Posterior cingulate gyrus (tissue), 11 donors: ENCODE data around the gene TBRG4.

Experiments used
- DNase-seq, 10 donors: peaks; one replicate each; pipeline versions ENCODE4 v3.0.0 to v3.0.0-alpha.2; 2020 to 2021; ENCODE audit warnings: mixed read lengths in 3 of 10
- intact Hi-C: fragments of 100-400 bp; cut with DNase I; formaldehyde crosslinking; loops from one replicate; pipeline ENCODE4 v1.15.1; 2023

The TBRG4 gene

GRCh38 chr7:45080958-45081669 is 30.4 kb downstream of the TBRG4 start:
- peak in 1 of 10 donors; percentile 52 for DNase-seq
- intact Hi-C loops: loop anchor here (10.0 kb wide), 1 partner anchor 54 kb away; no protein-coding TSS in a partner anchor

- intact Hi-C loops: loop anchor here (10.0 kb wide), 1 partner anchor 54 kb away; no protein-coding TSS in a partner anchor
- peak in 2 of 10 donors; percentile 72 to 80 for DNase-seq
Observed at GRCh38 chr7:45080265-45080957, 31.1 kb downstream of the TBRG4 start.

GRCh38 chr7:45078125-45078681 is 33.3 kb downstream of the TBRG4 start:
- intact Hi-C loops: loop anchor here (10.0 kb wide), 1 partner anchor 193 kb away; the partner anchor contains the start of gene PURB
- DNase-seq: no peak

- intact Hi-C loops: loop anchor here (10.0 kb wide), 1 partner anchor 193 kb away; the partner anchor contains the start of gene PURB
Observed at GRCh38 chr7:45077579-45077978, 33.9 kb downstream of the TBRG4 start.

GRCh38 chr7:45076946-45077345 is 34.6 kb downstream of the TBRG4 start:
- intact Hi-C loops: loop anchor here (10.0 kb wide), 1 partner anchor 192 kb away; the partner anchor contains the start of gene PURB
- DNase-seq: no peak

More at GRCh38 chr7:45077579-45077978, 33.9 kb downstream of the TBRG4 start:
- no peak for DNase-seq

- intact Hi-C loops: loop anchor here (10.0 kb wide), 1 partner anchor 191 kb away; the partner anchor contains the start of gene PURB
- peak in 3 of 10 donors; percentile 10 to 81 (median 33) for DNase-seq
Observed at GRCh38 chr7:45075871-45076796, 35.4 kb downstream of the TBRG4 start.

GRCh38 chr7:45075355-45075644 is 36.2 kb downstream of the TBRG4 start:
- DNase-seq: no peak
- intact Hi-C loops: loop anchor here (10.0 kb wide), 1 partner anchor 190 kb away; the partner anchor contains the start of gene PURB

GRCh38 chr7:45074528-45075354 is 36.8 kb downstream of the TBRG4 start:
- DNase-seq: peak in 1 of 10 donors; percentile 74
- intact Hi-C loops: loop anchor here (10.0 kb wide), 1 partner anchor 190 kb away; the partner anchor contains the start of gene PURB

GRCh38 chr7:45073786-45074527 is 37.5 kb downstream of the TBRG4 start:
- intact Hi-C loops: loop anchor here (10.0 kb wide), 1 partner anchor 189 kb away; the partner anchor contains the start of gene PURB
- DNase-seq: peak in 8 of 10 donors; percentile 43 to 94 (median 60)

- peak in 8 of 10 donors; percentile 37 to 95 (median 76) for DNase-seq
- intact Hi-C loops: loop anchor here (10.0 kb wide), 1 partner anchor 188 kb away; the partner anchor contains the start of gene PURB
Observed at GRCh38 chr7:45073031-45073785, 38.3 kb downstream of the TBRG4 start.

- DNase-seq: peak in 1 of 10 donors; percentile 77
- intact Hi-C loops: loop anchor here (10.0 kb wide), 1 partner anchor 188 kb away; the partner anchor contains the start of gene PURB
Observed at GRCh38 chr7:45072131-45073030, 39.1 kb downstream of the TBRG4 start.

GRCh38 chr7:45071528-45071927 is 40.0 kb downstream of the TBRG4 start:
- intact Hi-C loops: loop anchor here (10.0 kb wide), 1 partner anchor 187 kb away; the partner anchor contains the start of gene PURB

GRCh38 chr7:45070254-45070642 is 41.2 kb downstream of the TBRG4 start:
- no peak for DNase-seq
- intact Hi-C loops: loop anchor here (10.0 kb wide), 1 partner anchor 185 kb away; the partner anchor contains the start of gene PURB

More at GRCh38 chr7:45071528-45071927, 40.0 kb downstream of the TBRG4 start:
- DNase-seq: no peak

GRCh38 chr7:45069444-45070253 is 41.8 kb downstream of the TBRG4 start:
- intact Hi-C loops: loop anchor here (10.0 kb wide), 1 partner anchor 185 kb away; the partner anchor contains the start of gene PURB
- DNase-seq: no peak
